Peyer's patch (tissue), 4 donors: Measurements from ENCODE around the gene NUDT4B.
"Not testable (repeated sequence)": the region's sequence is repeated elsewhere in the genome, so short reads cannot be mapped to it uniquely, and the experiment has no call there.

Experiments
- CTCF ChIP-seq, 6 experiments: fragments of 450-650 bp in 4 of 6; fragments of 200-600 bp in 2 of 6; sonication (generic) in 1 of 6; IDR thresholded peaks; one replicate each; pipeline ENCODE4 v1.5.1; 2017 to 2019; ENCODE audit warnings: antibody characterized with exemption in 6 of 6, mild to moderate bottlenecking in 3 of 6, moderate library complexity in 1 of 6
- POLR2A ChIP-seq, 2 donors: fragments of 450-650 bp; IDR thresholded peaks; one replicate each; pipeline ENCODE4 v1.5.1; 2017; ENCODE audit warnings: antibody characterized with exemption in 2 of 2, mild to moderate bottlenecking in 2 of 2, moderate library complexity in 2 of 2

GRCh38 chr1:148749335-148749681 lies 734 bp downstream of the NUDT4B start:
- not testable (repeated sequence) for TF ChIP-seq POLR2A, CTCF (IDR thresholded peaks at IDR 0.05)
